Left cardiac atrium (tissue), 4 donors: ENCODE results near the gene MRFAP1. TPM values are rescaled to one million over a fixed set of nuclear protein-coding genes. Genes with fewer than 3 reads are reported as not detected.
"Not testable (repeated sequence)": the region's sequence is repeated elsewhere in the genome, so short reads cannot be mapped to it uniquely, and the experiment has no call there.

Experiments used
- ATAC-seq, 2 donors: fragments of 200-7000 bp; cut with Tn5 transposase; one replicate each; pipeline ENCODE4 v1.9.1; 2020; ENCODE audit warnings: mild to moderate bottlenecking in 2 of 2, moderate library complexity in 2 of 2
- DNase-seq: peaks from one replicate; pipeline ENCODE4 v3.0.0-alpha.2; 2020
- intact Hi-C, 2 donors: fragments of 100-400 bp; cut with DNase I; formaldehyde crosslinking; loops; one replicate each; pipeline versions ENCODE4 v1.14.1 to v1.15.1; 2022 to 2023
- total RNA-seq, 2 donors: library from RNA; stranded (reverse); fragmentation: NEBNext Ultra II Directional; extraction: Animal tissue kit (Norgen Biotek cat#: 25700); gene quantifications; one replicate each; pipeline ENCODE4 v1.2.1, GENCODE V29; 2021
- donor health status: DM: no; HTN: yes; CAD: no.
- donor health status: DM: no; HTN: yes; CAD: no; lungs with severe emphysema.
- donor health status: DM: yes; HTN: yes; CAD: no.
- donor health status: Dilated cardiomyopathy.

Gene MRFAP1
- total RNA-seq, 2 donors from 2014 or later, result 234 to 277 TPM

GRCh38 chr4:6657242-6658208, 17.0 kb downstream of the MRFAP1 start:
- DNase-seq, result no peak
- intact Hi-C loops, result no loop called here
- ATAC-seq, result no peak

GRCh38 chr4:6658209-6658595, 17.7 kb downstream of the MRFAP1 start:
- ATAC-seq, result peak in 1 of 2 donors; percentile 4
- intact Hi-C loops, result no loop called here
- DNase-seq, result no peak

- DNase-seq (peak; percentile 54), ATAC-seq (peak; percentile 80 to 83)
- intact Hi-C loops, result no loop called here
Measured at GRCh38 chr4:6658597-6659075, 18.2 kb downstream of the MRFAP1 start.

- no peak for ATAC-seq
- intact Hi-C loops, result no loop called here
- DNase-seq, result no peak
Measured at GRCh38 chr4:6659897-6660296, 19.4 kb downstream of the MRFAP1 start.

- DNase-seq, result no peak
Measured at GRCh38 chr4:6660430-6660829, 19.9 kb downstream of the MRFAP1 start.

GRCh38 chr4:6662591-6662990, 22.1 kb downstream of the MRFAP1 start:
- intact Hi-C loops, result no loop called here
- ATAC-seq, result no peak

More at GRCh38 chr4:6660430-6660829, 19.9 kb downstream of the MRFAP1 start:
- ATAC-seq, result peak in 1 of 2 donors; percentile 61
- intact Hi-C loops, result no loop called here

GRCh38 chr4:6663596-6664393, 23.3 kb downstream of the MRFAP1 start:
- intact Hi-C loops, result no loop called here
- DNase-seq (no peak), ATAC-seq (peak; percentile 22 to 45)

More at GRCh38 chr4:6662591-6662990, 22.1 kb downstream of the MRFAP1 start:
- no peak for DNase-seq

GRCh38 chr4:6665320-6665654, 24.8 kb downstream of the MRFAP1 start:
- intact Hi-C loops, result no loop called here
- DNase-seq, result no peak
- ATAC-seq, result no peak

- no peak for ATAC-seq
- intact Hi-C loops, result no loop called here
- no peak for DNase-seq
Measured at GRCh38 chr4:6668391-6668790, 27.9 kb downstream of the MRFAP1 start.

GRCh38 chr4:6671648-6672047, 31.2 kb downstream of the MRFAP1 start:
- intact Hi-C loops, result loop anchor here in 1 of 2 donors (5.0 kb wide), 1 partner anchor 36 kb away; the partner anchor contains the start of gene MRFAP1L1
- no peak for DNase-seq
- no peak for ATAC-seq

GRCh38 chr4:6672131-6672530, 31.6 kb downstream of the MRFAP1 start:
- ATAC-seq, result no peak
- DNase-seq, result no peak
- intact Hi-C loops, result loop anchor here in 1 of 2 donors (5.0 kb wide), 1 partner anchor 35 kb away; the partner anchor contains the start of gene MRFAP1L1

GRCh38 chr4:6672541-6673190, 32.2 kb downstream of the MRFAP1 start:
- DNase-seq, ATAC-seq: not testable (repeated sequence)
- intact Hi-C loops, result loop anchor here in 1 of 2 donors (5.0 kb wide), 1 partner anchor 35 kb away; the partner anchor contains the start of gene MRFAP1L1

- ATAC-seq, result peak; percentile 27 to 33
- intact Hi-C loops, result loop anchor here in 1 of 2 donors (5.0 kb wide), 1 partner anchor 34 kb away; the partner anchor contains the start of gene MRFAP1L1
- not testable (repeated sequence) for DNase-seq
Measured at GRCh38 chr4:6673191-6673659, 32.7 kb downstream of the MRFAP1 start.

GRCh38 chr4:6673660-6674499, 33.4 kb downstream of the MRFAP1 start:
- intact Hi-C loops, result loop anchor here in 1 of 2 donors (2.0 to 5.0 kb wide), 2 partner anchors 33 kb away; partner anchors contain the start of genes MRFAP1 and MRFAP1L1
- DNase-seq (peak; percentile 94), ATAC-seq (peak; percentile 93 to 95)

GRCh38 chr4:6674500-6675149, 34.1 kb downstream of the MRFAP1 start:
- ATAC-seq (peak in 1 of 2 donors; percentile 28), DNase-seq (no peak)
- intact Hi-C loops, result loop anchor here in 1 of 2 donors (2.0 to 5.0 kb wide), 2 partner anchors 33 to 34 kb away; partner anchors contain the start of genes MRFAP1 and MRFAP1L1

GRCh38 chr4:6676722-6677558, 36.5 kb downstream of the MRFAP1 start:
- DNase-seq, result no peak
- no peak for ATAC-seq
- intact Hi-C loops, result no loop called here
